H9 (cell line): ENCODE results near the gene FBXL16. TPM values are rescaled to one million over a fixed set of nuclear protein-coding genes. Genes with fewer than 3 reads are reported as not detected.

Source experiments
- DNase-seq: peaks from one replicate; pipeline ENCODE4 v3.0.0-alpha.2; 2017
- H2AFZ ChIP-seq: one replicate; pipeline ENCODE4 v1.6.1; 2013; ENCODE audit warnings: mild to moderate bottlenecking, low read length, control low read depth, moderate library complexity
- H2AK5ac ChIP-seq: 2 replicates; pipeline ENCODE4 v1.6.1; 2013; ENCODE audit warnings: low read length, control low read depth, mixed read lengths; ENCODE audit not compliant: insufficient read length
- H2BK120ac ChIP-seq: one replicate; pipeline ENCODE4 v1.6.1; 2013; ENCODE audit warnings: low read depth, mild to moderate bottlenecking, low read length, control low read depth, inconsistent platforms; ENCODE audit not compliant: poor library complexity, severe bottlenecking
- H2BK12ac ChIP-seq: 2 replicates; pipeline ENCODE4 v1.6.1; 2013; ENCODE audit warnings: low read length, control low read depth, mixed read lengths, low read depth; ENCODE audit not compliant: insufficient read length
- H2BK15ac ChIP-seq: 2 replicates; pipeline ENCODE4 v1.6.1; 2013; ENCODE audit warnings: low read depth, low read length, control low read depth
- H2BK20ac ChIP-seq: one replicate; pipeline ENCODE4 v1.6.1; 2013; ENCODE audit warnings: low read depth, mild to moderate bottlenecking, low read length, control low read depth, inconsistent platforms; ENCODE audit not compliant: poor library complexity, severe bottlenecking
- H2BK5ac ChIP-seq: 2 replicates; pipeline ENCODE4 v1.6.1; 2013; ENCODE audit warnings: low read length, control low read depth, mixed read lengths; ENCODE audit not compliant: insufficient read length
- H3K14ac ChIP-seq: 2 replicates; pipeline ENCODE4 v1.6.1; 2013; ENCODE audit warnings: low read length, control low read depth; ENCODE audit not compliant: insufficient read depth
- H3K18ac ChIP-seq: 2 replicates; pipeline ENCODE4 v1.6.1; 2013; ENCODE audit warnings: low read depth, mild to moderate bottlenecking, mixed read lengths, low read length, control low read depth; ENCODE audit not compliant: insufficient read length
- H3K23ac ChIP-seq: 2 replicates; pipeline ENCODE4 v1.6.1; 2013; ENCODE audit warnings: low read length, control low read depth, mixed read lengths, low read depth; ENCODE audit not compliant: insufficient read length
- H3K23me2 ChIP-seq: 2 replicates; pipeline ENCODE4 v1.6.1; 2013; ENCODE audit warnings: low read depth, mild to moderate bottlenecking, mixed read lengths, low read length, control low read depth; ENCODE audit not compliant: insufficient read length, poor library complexity, severe bottlenecking
- H3K27ac ChIP-seq: 2 replicates; pipeline ENCODE4 v1.5.1; 2013; ENCODE audit warnings: low read length, control low read depth, mixed read lengths, low read depth; ENCODE audit not compliant: insufficient read length
- H3K27me3 ChIP-seq: 2 replicates; pipeline ENCODE4 v1.6.1; 2013; ENCODE audit warnings: low read length, control low read depth, inconsistent platforms; ENCODE audit not compliant: insufficient read depth
- H3K4ac ChIP-seq: 2 replicates; pipeline ENCODE4 v1.6.1; 2013; ENCODE audit warnings: low read depth, mild to moderate bottlenecking, control low read depth, inconsistent platforms, low read length, moderate library complexity
- H3K4me1 ChIP-seq: 2 replicates; pipeline ENCODE4 v1.6.1; 2013; ENCODE audit warnings: low read length, control low read depth, inconsistent platforms; ENCODE audit not compliant: insufficient read depth
- H3K4me2 ChIP-seq: 2 replicates; pipeline ENCODE4 v1.6.1; 2013; ENCODE audit warnings: low read length, control low read depth, mixed read lengths; ENCODE audit not compliant: insufficient read length, insufficient read depth
- H3K56ac ChIP-seq: 2 replicates; pipeline ENCODE4 v1.6.1; 2013; ENCODE audit warnings: low read depth, mild to moderate bottlenecking, mixed read lengths, low read length, control low read depth; ENCODE audit not compliant: insufficient read length
- H3K79me1 ChIP-seq: 2 replicates; pipeline ENCODE4 v1.6.1; 2013; ENCODE audit warnings: low read depth, mild to moderate bottlenecking, moderate library complexity, low read length, control low read depth, inconsistent platforms; ENCODE audit not compliant: insufficient read depth, poor library complexity, severe bottlenecking
- H3K79me2 ChIP-seq: 2 replicates; pipeline ENCODE4 v1.6.1; 2013; ENCODE audit warnings: low read length, control low read depth, inconsistent platforms; ENCODE audit not compliant: insufficient read depth
- H3K9ac ChIP-seq: 2 replicates; pipeline ENCODE4 v1.6.1; 2013; ENCODE audit warnings: low read length, control low read depth, mixed read lengths; ENCODE audit not compliant: insufficient read length; ENCODE audit errors: extremely low read depth
- H3K9me3 ChIP-seq: one replicate; pipeline ENCODE4 v1.6.1; 2013; ENCODE audit warnings: low read depth, low read length, inconsistent platforms; ENCODE audit not compliant: control insufficient read depth
- H3T11ph ChIP-seq: one replicate; pipeline ENCODE4 v1.6.1; 2013; ENCODE audit warnings: mild to moderate bottlenecking, low read length, control low read depth, inconsistent platforms
- H4K20me1 ChIP-seq: one replicate; pipeline ENCODE4 v1.6.1; 2013; ENCODE audit not compliant: control insufficient read depth, insufficient read length, insufficient read depth
- H4K5ac ChIP-seq: 2 replicates; pipeline ENCODE4 v1.6.1; 2013; ENCODE audit warnings: low read depth, mild to moderate bottlenecking, mixed read lengths, low read length, control low read depth; ENCODE audit not compliant: insufficient read length
- H4K8ac ChIP-seq: replicated peaks from 2 replicates; pipeline ENCODE4 v1.6.1; 2013; ENCODE audit warnings: low read length, control low read depth, mixed read lengths, low read depth; ENCODE audit not compliant: insufficient read length
- H4K91ac ChIP-seq: 2 replicates; pipeline ENCODE4 v1.6.1; 2013; ENCODE audit warnings: low read depth, mild to moderate bottlenecking, moderate library complexity, mixed read lengths, low read length, control low read depth; ENCODE audit not compliant: insufficient read length
- H3K27ac Mint-ChIP-seq, 3 experiments: 2 replicates in 2 of 3; 3 replicates in 1 of 3; pipeline ENCODE4 v1.8.0; 2020 to 2021; ENCODE audit warnings: mixed read lengths in 3 of 3, mild to moderate bottlenecking in 1 of 3, moderate library complexity in 1 of 3
- H3K27me3 Mint-ChIP-seq: 2 replicates; pipeline ENCODE4 v1.8.0; 2021; ENCODE audit warnings: low read depth, mild to moderate bottlenecking, moderate library complexity, mixed read lengths
- H3K36me3 Mint-ChIP-seq, 3 experiments: 2 replicates in 2 of 3; 3 replicates in 1 of 3; pipeline ENCODE4 v1.8.0; 2020 to 2021; ENCODE audit warnings: low read depth in 3 of 3, mixed read lengths in 3 of 3; ENCODE audit not compliant: insufficient read depth in 1 of 3
- H3K4me1 Mint-ChIP-seq, 2 experiments: 2 replicates each; pipeline ENCODE4 v1.8.0; 2020; ENCODE audit warnings: mixed read lengths in 2 of 2
- H3K4me3 Mint-ChIP-seq, 2 experiments: 2 replicates in 1 of 2; 3 replicates in 1 of 2; pipeline ENCODE4 v1.8.0; 2020 to 2021; ENCODE audit warnings: mild to moderate bottlenecking in 2 of 2, mixed read lengths in 2 of 2, moderate library complexity in 1 of 2
- H3K9me3 Mint-ChIP-seq, 2 experiments: 2 replicates in 1 of 2; 3 replicates in 1 of 2; pipeline ENCODE4 v1.8.0; 2020; ENCODE audit warnings: mild to moderate bottlenecking in 2 of 2, mixed read lengths in 2 of 2, moderate library complexity in 1 of 2
- CTCF ChIP-seq: fragments of 200-600 bp; sonication (generic); conservative IDR thresholded peaks from 3 replicates; pipeline ENCODE4 v1.8.0; 2021; ENCODE audit warnings: antibody characterized with exemption, mild to moderate bottlenecking
- WGBS: extraction: QIAGEN DNeasy Blood & Tissue Kit; methylation state at CpG from one replicate; pipeline ENCODE4 v1.1.7; 2013; ENCODE audit warnings: missing lambda C conversion rate, low lambda C conversion rate, mixed read lengths; ENCODE audit not compliant: insufficient read length; ENCODE audit errors: extremely low coverage; 5-methylcytosine and 5-hydroxymethylcytosine counted together
- total RNA-seq: library from RNA; stranded (reverse); gene quantifications from 2 replicates; pipeline ENCODE4 v1.2.1, GENCODE V29; 2021

The FBXL16 gene
- total RNA-seq, 1 experiment from 2014 or later: 9.6 TPM

GRCh38 chr16:711548-712320 lies 6.1 kb upstream of the FBXL16 start:
- WGBS: no CpG with 5 or more reads among the region's 25 CpGs
- no peaks in the 10 kb centered on the region for H3K9me3 ChIP-seq
- peaks cover 19% of the 10 kb centered on the region; the same call in 1 of the 2 replicates for H3K27me3 ChIP-seq
- H3K79me2 ChIP-seq: no peaks in the 10 kb centered on the region
- H3K23me2 ChIP-seq: peaks cover 8% of the 10 kb centered on the region
- peak; percentile 85 for DNase-seq
- no peaks in the 10 kb centered on the region for H3K36me3 Mint-ChIP-seq
- H2BK12ac ChIP-seq: no peak overlapping the region
- no peaks in the 10 kb centered on the region for H3K79me1 ChIP-seq
- no peak overlapping the region for H3K56ac ChIP-seq
- no peak overlapping the region for H3T11ph ChIP-seq
- no peak overlapping the region for H3K4ac ChIP-seq
- no peak overlapping the region for H3K27ac Mint-ChIP-seq
- H3K9ac ChIP-seq: no peak overlapping the region
- no peaks in the 10 kb centered on the region for H3K4me1 ChIP-seq
- no peak overlapping the region for H4K8ac ChIP-seq
- H3K14ac ChIP-seq: no peak overlapping the region
- no peak overlapping the region for H3K23ac ChIP-seq
- no peak overlapping the region for H2BK5ac ChIP-seq
- H3K4me2 ChIP-seq: no peak overlapping the region
- no peak overlapping the region for H4K91ac ChIP-seq
- no peak overlapping the region for H2BK20ac ChIP-seq
- H4K5ac ChIP-seq: no peak overlapping the region
- H2BK15ac ChIP-seq: no peak overlapping the region
- H3K9me3 Mint-ChIP-seq: peaks cover 0 to 2% of the 10 kb centered on the region in 2 experiments; a peak in 2 of 5 replicates
- no peak overlapping the region for H2AK5ac ChIP-seq
- H3K18ac ChIP-seq: no peak overlapping the region
- peaks cover 77% of the 10 kb centered on the region for H3K27me3 Mint-ChIP-seq
- H3K4me1 Mint-ChIP-seq: peaks cover 9 to 14% of the 10 kb centered on the region in 2 experiments
- no peaks in the 10 kb centered on the region for H4K20me1 ChIP-seq
- no peak overlapping the region for H3K27ac ChIP-seq
- H2BK120ac ChIP-seq: no peak overlapping the region
- no peak overlapping the region for H2AFZ ChIP-seq
- H3K4me3 Mint-ChIP-seq: no peak overlapping the region
- TF ChIP-seq CTCF: peak; percentile 99
